ENCODE data around the gene PDE4A. TPM values are rescaled to one million over a fixed set of nuclear protein-coding genes. Genes with fewer than 3 reads are reported as not detected.

The PDE4A gene
- polyA plus RNA-seq, 2 donors, result 1.2 to 1.3 TPM

DNA sequence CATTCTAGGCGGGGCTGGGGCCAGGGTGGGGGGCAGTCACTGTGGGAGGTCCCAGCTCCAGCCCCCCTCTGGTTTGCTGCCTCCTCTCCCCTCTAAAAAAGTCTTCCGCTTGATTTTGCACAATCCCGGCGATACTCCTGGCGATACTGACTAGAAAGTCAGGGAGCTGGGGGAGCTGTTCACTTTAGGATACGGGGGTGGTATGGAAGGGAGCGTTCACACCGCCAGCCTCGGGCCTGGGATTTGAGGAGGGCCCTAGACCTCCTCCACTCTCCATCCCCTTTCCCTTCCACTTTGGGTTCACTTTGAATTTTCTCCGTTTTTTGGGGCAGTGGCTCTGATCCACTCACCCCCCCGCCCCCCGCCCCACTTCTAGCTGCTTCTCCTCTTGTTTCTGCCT, 47.8 kb downstream of the PDE4A start:
- H3K27ac ChIP-seq (ENCODE audit: low read depth in 2 of 2, low read length in 1 of 2), result no peak overlapping the region
- H3K9me3 ChIP-seq (ENCODE audit: control insufficient read depth in 2 of 2, insufficient read depth in 1 of 2, low read depth in 1 of 2, low read length in 1 of 2), result no peaks in the 10 kb centered on the region
- H3K4me1 ChIP-seq (ENCODE audit: control insufficient read depth in 2 of 2, insufficient read depth in 2 of 2, low read length in 1 of 2), result no peaks in the 10 kb centered on the region
- peaks cover 0 to 3% of the 10 kb centered on the region in 2 donors for H3K36me3 ChIP-seq (ENCODE audit: control insufficient read depth in 2 of 2, insufficient read depth in 2 of 2, low read length in 1 of 2)
- WGBS, 2 donors, result 82 to 83% methylated on average over 12 of the region's 12 CpGs
- no peak overlapping the region for H3K4me3 ChIP-seq (ENCODE audit: low read depth in 1 of 2, low read length in 2 of 2)
- no peaks in the 10 kb centered on the region for H3K27me3 ChIP-seq (ENCODE audit: control insufficient read depth in 1 of 2, insufficient read depth in 2 of 2, low read length in 2 of 2)

DNA sequence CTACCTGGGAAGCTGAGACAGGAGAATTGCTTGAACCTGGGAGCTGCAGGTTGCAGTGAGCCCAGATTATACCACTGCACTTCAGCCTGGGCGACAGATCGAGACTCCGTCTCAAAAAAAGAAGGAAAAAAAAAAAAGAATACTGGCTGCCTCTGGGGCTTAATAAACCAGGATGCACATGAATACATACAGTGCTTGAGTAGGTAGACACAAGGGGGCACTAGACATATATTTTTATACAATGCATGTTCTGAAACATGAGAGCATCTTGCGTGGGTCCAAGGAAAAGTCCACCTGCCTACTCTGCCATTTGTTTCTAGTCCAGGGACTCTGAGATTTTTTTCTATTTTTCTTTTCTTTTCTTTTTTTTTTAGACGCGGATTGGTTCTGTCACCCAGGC, 51.6 kb downstream of the PDE4A start:
- H3K4me1 ChIP-seq (ENCODE audit: control insufficient read depth in 2 of 2, insufficient read depth in 2 of 2, low read length in 1 of 2), result no peaks in the 10 kb centered on the region
- no peaks in the 10 kb centered on the region for H3K36me3 ChIP-seq (ENCODE audit: control insufficient read depth in 2 of 2, insufficient read depth in 2 of 2, low read length in 1 of 2)
- no peak overlapping the region for H3K4me3 ChIP-seq (ENCODE audit: low read depth in 1 of 2, low read length in 2 of 2)
- no peak overlapping the region for H3K27ac ChIP-seq (ENCODE audit: low read depth in 2 of 2, low read length in 1 of 2)
- H3K9me3 ChIP-seq (ENCODE audit: control insufficient read depth in 2 of 2, insufficient read depth in 1 of 2, low read depth in 1 of 2, low read length in 1 of 2), result no peaks in the 10 kb centered on the region
- whole genome bisulfite sequencing, 2 donors, result 23 to 45% methylated on average over 6 of the region's 6 CpGs
- no peaks in the 10 kb centered on the region for H3K27me3 ChIP-seq (ENCODE audit: control insufficient read depth in 1 of 2, insufficient read depth in 2 of 2, low read length in 2 of 2)

DNA sequence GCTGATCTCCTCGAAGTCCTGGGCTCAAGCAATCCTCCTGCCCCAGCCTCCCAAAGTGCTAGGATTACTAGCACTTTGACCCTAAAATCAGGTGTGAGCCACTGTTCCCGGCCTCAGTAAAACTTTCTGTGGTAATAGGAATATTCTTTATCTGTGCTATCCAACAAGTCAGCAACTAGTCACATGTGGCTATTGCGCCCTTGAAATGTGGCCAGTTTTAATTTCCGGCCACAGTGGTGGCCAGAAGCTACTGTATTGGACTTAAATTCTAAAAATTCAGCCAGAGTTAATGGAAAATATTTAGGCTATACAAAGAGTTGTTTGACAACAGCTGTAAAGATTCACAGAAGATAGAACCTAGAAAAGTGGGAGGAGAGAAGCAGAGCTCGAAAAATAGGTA, 52.9 kb downstream of the PDE4A start:
- WGBS, 2 donors, result 70 to 77% methylated on average over 5 of the region's 5 CpGs
- no peaks in the 10 kb centered on the region for H3K4me1 ChIP-seq (ENCODE audit: control insufficient read depth in 2 of 2, insufficient read depth in 2 of 2, low read length in 1 of 2)
- no peak overlapping the region for H3K27ac ChIP-seq (ENCODE audit: low read depth in 2 of 2, low read length in 1 of 2)
- H3K27me3 ChIP-seq (ENCODE audit: control insufficient read depth in 1 of 2, insufficient read depth in 2 of 2, low read length in 2 of 2), result no peaks in the 10 kb centered on the region
- H3K9me3 ChIP-seq (ENCODE audit: control insufficient read depth in 2 of 2, insufficient read depth in 1 of 2, low read depth in 1 of 2, low read length in 1 of 2), result no peaks in the 10 kb centered on the region
- no peak overlapping the region for H3K4me3 ChIP-seq (ENCODE audit: low read depth in 1 of 2, low read length in 2 of 2)
- H3K36me3 ChIP-seq (ENCODE audit: control insufficient read depth in 2 of 2, insufficient read depth in 2 of 2, low read length in 1 of 2), result no peaks in the 10 kb centered on the region

GRCh38 chr19:10474962-10475451, 54.7 kb downstream of the PDE4A start:
- no peaks in the 10 kb centered on the region for H3K27me3 ChIP-seq (ENCODE audit: control insufficient read depth in 1 of 2, insufficient read depth in 2 of 2, low read length in 2 of 2)
- H3K36me3 ChIP-seq (ENCODE audit: control insufficient read depth in 2 of 2, insufficient read depth in 2 of 2, low read length in 1 of 2), result no peaks in the 10 kb centered on the region
- no peak overlapping the region for H3K27ac ChIP-seq (ENCODE audit: low read depth in 2 of 2, low read length in 1 of 2)
- WGBS, 2 donors, result 65 to 72% methylated on average over 6 of the region's 6 CpGs
- H3K4me1 ChIP-seq (ENCODE audit: control insufficient read depth in 2 of 2, insufficient read depth in 2 of 2, low read length in 1 of 2), result peaks cover 5% of the 10 kb centered on the region in 2 donors
- no peaks in the 10 kb centered on the region for H3K9me3 ChIP-seq (ENCODE audit: control insufficient read depth in 2 of 2, insufficient read depth in 1 of 2, low read depth in 1 of 2, low read length in 1 of 2)
- no peak overlapping the region for H3K4me3 ChIP-seq (ENCODE audit: low read depth in 1 of 2, low read length in 2 of 2)

- Histone ChIP-seq H3K4me1 (ENCODE audit: control insufficient read depth in 2 of 2, insufficient read depth in 2 of 2, low read length in 1 of 2) (peaks cover 5% of the 10 kb centered on the region in 2 donors), H3K27ac (ENCODE audit: low read depth in 2 of 2, low read length in 1 of 2) (no peak overlapping the region), H3K27me3 (ENCODE audit: control insufficient read depth in 1 of 2, insufficient read depth in 2 of 2, low read length in 2 of 2) (no peaks in the 10 kb centered on the region), H3K36me3 (ENCODE audit: control insufficient read depth in 2 of 2, insufficient read depth in 2 of 2, low read length in 1 of 2) (no peaks in the 10 kb centered on the region), H3K4me3 (ENCODE audit: low read depth in 1 of 2, low read length in 2 of 2) (no peak overlapping the region), H3K9me3 (ENCODE audit: control insufficient read depth in 2 of 2, insufficient read depth in 1 of 2, low read depth in 1 of 2, low read length in 1 of 2) (no peaks in the 10 kb centered on the region)
- WGBS, 2 donors, result 26 to 29% methylated on average over 5 of the region's 5 CpGs
These were observed 58.1 kb downstream of the PDE4A start for GRCh38 chr19:10478476-10478875.

- WGBS, 2 donors, result 2 to 3% methylated on average over 33 to 36 of the region's 36 CpGs
- no peaks in the 10 kb centered on the region for H3K9me3 ChIP-seq (ENCODE audit: control insufficient read depth in 2 of 2, insufficient read depth in 1 of 2, low read depth in 1 of 2, low read length in 1 of 2)
- H3K27me3 ChIP-seq (ENCODE audit: control insufficient read depth in 1 of 2, insufficient read depth in 2 of 2, low read length in 2 of 2), result no peaks in the 10 kb centered on the region
- no peaks in the 10 kb centered on the region for H3K36me3 ChIP-seq (ENCODE audit: control insufficient read depth in 2 of 2, insufficient read depth in 2 of 2, low read length in 1 of 2)
- peaks cover 5% of the 10 kb centered on the region in 2 donors for H3K4me1 ChIP-seq (ENCODE audit: control insufficient read depth in 2 of 2, insufficient read depth in 2 of 2, low read length in 1 of 2)
- peak overlapping the region; percentile 18 to 40 for H3K27ac ChIP-seq (ENCODE audit: low read depth in 2 of 2, low read length in 1 of 2)
- peak overlapping the region; percentile 38 to 42 for H3K4me3 ChIP-seq (ENCODE audit: low read depth in 1 of 2, low read length in 2 of 2)
These were observed 58.6 kb downstream of the PDE4A start for GRCh38 chr19:10478903-10479384.

DNA sequence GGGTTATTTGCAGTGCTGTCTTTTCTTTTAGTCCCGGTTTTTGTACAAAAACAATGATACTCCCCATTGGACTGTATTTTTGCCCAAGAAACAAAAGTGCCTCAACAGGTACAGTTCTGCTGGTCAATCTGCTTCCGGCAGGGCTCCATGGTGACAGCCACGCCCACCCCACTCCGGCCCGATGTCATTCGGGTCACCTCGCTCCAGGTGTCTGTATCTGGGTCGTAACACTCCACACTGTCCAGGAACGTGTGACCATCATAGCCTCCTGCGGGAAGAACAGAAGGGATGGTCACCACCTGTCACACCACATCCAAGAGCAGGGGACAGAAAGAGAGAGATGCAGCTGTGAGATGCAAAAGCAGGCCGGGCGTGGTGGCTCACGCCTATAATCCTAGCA, 66.2 kb downstream of the PDE4A start:
- Histone ChIP-seq H3K9me3 (ENCODE audit: control insufficient read depth in 2 of 2, insufficient read depth in 1 of 2, low read depth in 1 of 2, low read length in 1 of 2) (no peaks in the 10 kb centered on the region), H3K36me3 (ENCODE audit: control insufficient read depth in 2 of 2, insufficient read depth in 2 of 2, low read length in 1 of 2) (peaks cover 16 to 24% of the 10 kb centered on the region in 2 donors), H3K4me1 (ENCODE audit: control insufficient read depth in 2 of 2, insufficient read depth in 2 of 2, low read length in 1 of 2) (no peaks in the 10 kb centered on the region), H3K27me3 (ENCODE audit: control insufficient read depth in 1 of 2, insufficient read depth in 2 of 2, low read length in 2 of 2) (no peaks in the 10 kb centered on the region), H3K27ac (ENCODE audit: low read depth in 2 of 2, low read length in 1 of 2) (no peak overlapping the region), H3K4me3 (ENCODE audit: low read depth in 1 of 2, low read length in 2 of 2) (no peak overlapping the region)
- WGBS, 2 donors, result 89 to 90% methylated on average over 13 of the region's 13 CpGs

- Histone ChIP-seq H3K27me3 (ENCODE audit: control insufficient read depth in 1 of 2, insufficient read depth in 2 of 2, low read length in 2 of 2) (no peaks in the 10 kb centered on the region), H3K4me1 (ENCODE audit: control insufficient read depth in 2 of 2, insufficient read depth in 2 of 2, low read length in 1 of 2) (no peaks in the 10 kb centered on the region), H3K9me3 (ENCODE audit: control insufficient read depth in 2 of 2, insufficient read depth in 1 of 2, low read depth in 1 of 2, low read length in 1 of 2) (no peaks in the 10 kb centered on the region), H3K4me3 (ENCODE audit: low read depth in 1 of 2, low read length in 2 of 2) (no peak overlapping the region), H3K27ac (ENCODE audit: low read depth in 2 of 2, low read length in 1 of 2) (no peak overlapping the region), H3K36me3 (ENCODE audit: control insufficient read depth in 2 of 2, insufficient read depth in 2 of 2, low read length in 1 of 2) (peaks cover 14 to 29% of the 10 kb centered on the region in 2 donors)
- 94% methylated on average over 43 of the region's 43 CpGs for WGBS, 2 donors
These were observed 71.2 kb downstream of the PDE4A start for GRCh38 chr19:10491472-10492047.

DNA sequence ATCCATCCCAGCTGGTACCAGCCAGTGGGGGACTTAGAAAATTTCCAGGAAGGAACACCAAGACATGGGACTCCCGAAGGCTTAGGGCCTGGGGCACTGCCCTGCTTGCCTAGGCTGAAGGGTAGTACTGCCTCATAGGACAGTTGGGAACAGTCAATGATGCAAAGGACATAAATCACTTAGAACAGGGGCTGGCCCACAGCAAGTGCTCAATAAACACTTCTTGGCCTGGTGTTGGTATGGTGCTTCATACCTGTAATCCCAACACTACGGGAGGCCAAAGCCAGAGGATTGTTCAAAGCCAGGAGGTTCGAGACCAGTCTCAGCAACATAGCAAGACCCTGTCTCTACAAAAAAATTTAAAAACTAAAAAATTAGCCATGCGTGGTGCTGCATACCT, 77.0 kb downstream of the PDE4A start:
- H3K9me3 ChIP-seq (ENCODE audit: control insufficient read depth in 2 of 2, insufficient read depth in 1 of 2, low read depth in 1 of 2, low read length in 1 of 2), result no peaks in the 10 kb centered on the region
- H3K27me3 ChIP-seq (ENCODE audit: control insufficient read depth in 1 of 2, insufficient read depth in 2 of 2, low read length in 2 of 2), result no peaks in the 10 kb centered on the region
- 92 to 93% methylated on average over 4 of the region's 4 CpGs for WGBS, 2 donors
- H3K27ac ChIP-seq (ENCODE audit: low read depth in 2 of 2, low read length in 1 of 2), result no peak overlapping the region
- H3K36me3 ChIP-seq (ENCODE audit: control insufficient read depth in 2 of 2, insufficient read depth in 2 of 2, low read length in 1 of 2), result peaks cover 2 to 18% of the 10 kb centered on the region in 2 donors
- peaks cover 4 to 17% of the 10 kb centered on the region in 2 donors for H3K4me1 ChIP-seq (ENCODE audit: control insufficient read depth in 2 of 2, insufficient read depth in 2 of 2, low read length in 1 of 2)
- no peak overlapping the region for H3K4me3 ChIP-seq (ENCODE audit: low read depth in 1 of 2, low read length in 2 of 2)
